GM23248 (cell line): ENCODE results near the gene PLIN3. TPM values are rescaled to one million over a fixed set of nuclear protein-coding genes. Genes with fewer than 3 reads are reported as not detected.
"Not testable (repeated sequence)": the region's sequence is repeated elsewhere in the genome, so short reads cannot be mapped to it uniquely, and the experiment has no call there.

Experiments used
- DNase-seq: peaks from one replicate; pipeline ENCODE4 v3.0.0-alpha.2; 2015
- H2AFZ ChIP-seq: fragments of 200-600 bp; sonication (generic); 2 replicates; pipeline ENCODE4 v1.6.1; 2016; ENCODE audit warnings: antibody characterized with exemption
- H3F3A ChIP-seq: fragments of 200-600 bp; sonication (generic); 2 replicates; pipeline ENCODE4 v1.6.1; 2016; ENCODE audit warnings: mild to moderate bottlenecking, antibody characterized with exemption, mixed run types; ENCODE audit not compliant: insufficient read depth
- H3K27ac ChIP-seq: fragments of 200-600 bp; sonication (generic); 2 replicates; pipeline ENCODE4 v1.5.1; 2016; ENCODE audit warnings: mild to moderate bottlenecking
- H3K27me3 ChIP-seq: fragments of 200-600 bp; sonication (generic); replicated peaks from 2 replicates; pipeline ENCODE4 v1.6.1; 2016; ENCODE audit warnings: mild to moderate bottlenecking; ENCODE audit not compliant: insufficient read depth
- H3K36me3 ChIP-seq: fragments of 200-600 bp; sonication (generic); 2 replicates; pipeline ENCODE4 v1.6.1; 2016; ENCODE audit warnings: low read depth, mild to moderate bottlenecking
- H3K4me1 ChIP-seq: fragments of 200-600 bp; sonication (generic); 2 replicates; pipeline ENCODE4 v1.6.1; 2016; ENCODE audit warnings: mild to moderate bottlenecking; ENCODE audit not compliant: insufficient read depth
- H3K4me2 ChIP-seq: fragments of 200-600 bp; sonication (generic); one replicate; pipeline ENCODE4 v1.6.1; 2016; ENCODE audit warnings: mild to moderate bottlenecking; ENCODE audit not compliant: unreplicated experiment
- H3K4me3 ChIP-seq: fragments of 200-600 bp; sonication (generic); 2 replicates; pipeline ENCODE4 v1.5.1; 2016; ENCODE audit warnings: mild to moderate bottlenecking
- H3K79me2 ChIP-seq: fragments of 200-600 bp; sonication (generic); 2 replicates; pipeline ENCODE4 v1.6.1; 2016; ENCODE audit warnings: mild to moderate bottlenecking; ENCODE audit not compliant: insufficient read depth
- H3K9ac ChIP-seq: fragments of 200-600 bp; sonication (generic); 2 replicates; pipeline ENCODE4 v1.6.1; 2016; ENCODE audit warnings: mild to moderate bottlenecking
- H3K9me2 ChIP-seq: fragments of 200-600 bp; sonication (generic); 2 replicates; pipeline ENCODE4 v1.6.1; 2016; ENCODE audit warnings: mixed run types, mild to moderate bottlenecking, moderate library complexity; ENCODE audit not compliant: insufficient read depth
- H3K9me3 ChIP-seq: fragments of 200-600 bp; sonication (generic); one replicate; pipeline ENCODE4 v1.6.1; 2017; ENCODE audit warnings: low read depth
- H4K20me1 ChIP-seq: fragments of 200-600 bp; sonication (generic); 2 replicates; pipeline ENCODE4 v1.6.0; 2016; ENCODE audit not compliant: insufficient read depth
- EZH2 ChIP-seq: fragments of 200-600 bp; sonication (generic); IDR thresholded peaks from 2 replicates; pipeline ENCODE4 v1.6.1; 2018; ENCODE audit warnings: antibody characterized with exemption, mild to moderate bottlenecking; ENCODE audit not compliant: insufficient read depth, poor library complexity, severe bottlenecking
- EZH2phosphoT487 ChIP-seq: fragments of 200-600 bp; sonication (generic); IDR thresholded peaks from 2 replicates; pipeline ENCODE4 v1.6.1; 2018; ENCODE audit warnings: antibody characterized with exemption, moderate library complexity, mild to moderate bottlenecking, low read depth; ENCODE audit not compliant: insufficient read depth
- WGBS, 2 experiments: methylation state at CpG; one replicate each; pipeline ENCODE4 v1.1.6; 2015 to 2017; ENCODE audit warnings: low lambda C conversion rate in 2 of 2, low coverage in 1 of 2; ENCODE audit errors: missing lambda C conversion rate in 2 of 2; 5-methylcytosine and 5-hydroxymethylcytosine counted together
- in situ Hi-C: fragments of 300-500 bp; cut with MboI; formaldehyde crosslinking; loops from 2 replicates; pipeline ENCODE4 v1.15.0; 2020
- polyA plus RNA-seq: library from polyadenylated mRNA; unstranded; fragments of >200 nt; fragmentation: Nextera tagmentation; extraction: Ambion mirVana; gene quantifications from 2 replicates; pipeline ENCODE4 v1.2.1, GENCODE V29; 2016
- total RNA-seq: library from RNA; depleted of rRNA; stranded (reverse); fragments of >200 nt; shearing (Covaris generic); gene quantifications from 2 replicates; pipeline ENCODE4 v1.2.3, GENCODE V29; 2014

Gene PLIN3
- total and polyA plus RNA-seq, 2 experiments from 2014 or later: 372 to 398 TPM

GRCh38 chr19:4795400-4795799, 72.1 kb downstream of the PLIN3 start:
- Histone ChIP-seq H3K9ac (no peak overlapping the region; the same call in 1 of the 2 replicates), H2AFZ (no peak overlapping the region), H3K79me2 (peaks cover 50% of the 10 kb centered on the region), H3K4me2 (no peak overlapping the region), H3K27ac (no peak overlapping the region), H3K9me2 (no peaks in the 10 kb centered on the region), H4K20me1 (no peaks in the 10 kb centered on the region), H3K4me1 (peaks cover 4% of the 10 kb centered on the region; the same call in 1 of the 2 replicates), H3K4me3 (no peak overlapping the region), H3K27me3 (no peaks in the 10 kb centered on the region), H3K9me3 (no peaks in the 10 kb centered on the region), H3F3A (no peaks in the 10 kb centered on the region), H3K36me3 (peaks cover 7% of the 10 kb centered on the region; the same call in 1 of the 2 replicates)
- TF ChIP-seq EZH2: no peak
- TF ChIP-seq EZH2phosphoT487: no peak
- DNase-seq: peak; percentile 54
- in situ Hi-C loops: no loop called here
- 66 to 71% methylated on average over 7 to 9 of the region's 9 CpGs for WGBS, 2 experiments

DNA sequence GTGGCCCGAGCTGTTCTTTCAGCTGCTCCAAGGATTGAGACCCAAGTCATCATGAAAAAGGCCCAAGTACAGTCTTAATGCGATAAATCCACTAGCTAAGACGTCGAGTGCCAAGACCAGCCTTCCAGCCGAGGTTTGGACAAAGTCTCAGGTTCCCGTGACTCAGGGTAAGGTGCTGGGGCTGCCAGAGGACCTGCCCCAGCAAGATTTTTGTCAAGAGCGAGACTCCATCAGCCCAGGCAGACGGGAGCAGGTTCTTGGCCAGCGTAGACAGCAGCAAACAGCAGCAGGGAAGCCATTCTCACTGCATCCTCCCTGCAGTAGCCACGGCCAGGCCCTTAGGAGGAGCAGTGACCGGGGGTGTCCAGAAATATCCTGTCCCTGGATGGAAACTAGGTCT, 72.5 kb downstream of the PLIN3 start:
- Histone ChIP-seq H3K9me2 (no peaks in the 10 kb centered on the region), H3K9me3 (no peaks in the 10 kb centered on the region), H3F3A (no peaks in the 10 kb centered on the region), H3K79me2 (peaks cover 50% of the 10 kb centered on the region), H3K27ac (no peak overlapping the region), H4K20me1 (no peaks in the 10 kb centered on the region), H3K27me3 (no peaks in the 10 kb centered on the region), H3K9ac (peak overlapping the region; percentile 11; the same call in 1 of the 2 replicates), H2AFZ (no peak overlapping the region), H3K4me2 (no peak overlapping the region), H3K4me3 (no peak overlapping the region), H3K4me1 (peaks cover 4% of the 10 kb centered on the region; the same call in 1 of the 2 replicates), H3K36me3 (peaks cover 7% of the 10 kb centered on the region; the same call in 1 of the 2 replicates)
- TF ChIP-seq EZH2phosphoT487 (no peak), EZH2 (no peak)
- no peak for DNase-seq
- WGBS, 2 experiments: 85 to 90% methylated on average over 10 to 11 of the region's 11 CpGs
- in situ Hi-C loops: no loop called here

DNA sequence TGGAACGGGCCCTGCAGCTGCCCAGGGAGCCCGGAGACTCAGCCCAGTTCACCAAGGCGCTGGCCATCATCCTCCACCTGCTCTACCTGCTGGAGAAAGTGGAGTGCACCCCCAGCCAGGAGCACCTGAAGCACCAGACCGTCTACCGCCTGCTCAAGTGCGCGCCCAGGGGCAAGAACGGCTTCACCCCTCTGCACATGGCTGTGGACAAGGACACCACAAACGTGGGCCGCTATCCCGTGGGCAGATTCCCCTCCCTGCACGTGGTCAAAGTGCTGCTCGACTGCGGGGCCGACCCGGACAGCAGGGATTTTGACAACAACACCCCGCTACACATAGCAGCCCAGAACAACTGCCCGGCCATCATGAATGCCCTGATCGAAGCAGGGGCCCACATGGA, 74.2 kb downstream of the PLIN3 start:
- H3K9me3 ChIP-seq, H3K27ac ChIP-seq, H3K9ac ChIP-seq, H3K27me3 ChIP-seq, H3K9me2 ChIP-seq, H3F3A ChIP-seq, H4K20me1 ChIP-seq, H3K36me3 ChIP-seq, in situ Hi-C loops, H3K4me1 ChIP-seq, DNase-seq, H3K4me3 ChIP-seq, H2AFZ ChIP-seq: not testable (repeated sequence)
- H3K79me2 ChIP-seq: peaks cover 50% of the 10 kb centered on the region
- WGBS, 2 experiments: 84 to 86% methylated on average over 17 to 18 of the region's 19 CpGs
- H3K4me2 ChIP-seq: peak overlapping the region; percentile 83

- peak overlapping the region; percentile 94 for H3K9ac ChIP-seq
Observed at GRCh38 chr19:4792866-4793195, 74.6 kb downstream of the PLIN3 start.

DNA sequence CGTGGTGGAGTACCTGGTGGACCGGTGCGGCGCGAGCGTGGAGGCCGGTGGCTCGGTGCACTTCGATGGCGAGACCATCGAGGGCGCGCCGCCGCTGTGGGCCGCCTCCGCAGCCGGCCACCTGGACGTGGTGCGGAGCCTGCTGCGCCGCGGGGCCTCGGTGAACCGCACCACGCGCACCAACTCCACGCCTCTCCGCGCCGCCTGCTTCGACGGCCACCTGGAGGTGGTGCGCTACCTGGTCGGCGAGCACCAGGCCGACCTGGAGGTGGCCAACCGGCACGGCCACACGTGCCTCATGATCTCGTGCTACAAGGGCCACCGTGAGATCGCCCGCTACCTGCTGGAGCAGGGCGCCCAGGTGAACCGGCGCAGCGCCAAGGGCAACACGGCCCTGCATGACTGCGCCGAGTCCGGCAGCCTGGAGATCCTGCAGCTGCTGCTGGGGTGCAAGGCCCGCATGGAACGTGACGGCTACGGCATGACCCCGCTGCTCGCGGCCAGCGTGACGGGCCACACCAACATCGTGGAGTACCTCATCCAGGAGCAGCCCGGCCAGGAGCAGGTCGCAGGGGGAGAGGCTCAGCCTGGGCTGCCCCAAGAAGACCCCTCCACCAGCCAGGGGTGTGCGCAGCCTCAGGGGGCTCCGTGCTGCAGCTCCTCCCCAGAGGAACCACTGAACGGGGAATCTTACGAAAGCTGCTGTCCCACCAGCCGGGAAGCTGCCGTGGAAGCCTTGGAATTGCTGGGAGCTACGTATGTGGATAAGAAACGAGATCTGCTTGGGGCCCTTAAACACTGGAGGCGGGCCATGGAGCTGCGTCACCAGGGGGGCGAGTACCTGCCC, 75.2 kb downstream of the PLIN3 start:
- H3K9me3 ChIP-seq, in situ Hi-C loops, H4K20me1 ChIP-seq, H3F3A ChIP-seq, H3K36me3 ChIP-seq, H3K4me1 ChIP-seq, H3K27me3 ChIP-seq, H3K9me2 ChIP-seq: not testable (repeated sequence)
- Histone ChIP-seq H3K4me3 (peak overlapping the region; percentile 79), H3K27ac (peak overlapping the region; percentile 78), H3K9ac (peak overlapping the region; percentile 94), H3K79me2 (peaks cover 50% of the 10 kb centered on the region), H2AFZ (peak overlapping the region; percentile 77), H3K4me2 (peak overlapping the region; percentile 83)
- peak; percentile 50 for DNase-seq
- WGBS, 2 experiments: 7 to 8% methylated on average over 51 to 67 of the region's 75 CpGs

More at GRCh38 chr19:4792866-4793195, 74.6 kb downstream of the PLIN3 start:
- WGBS, 2 experiments: 78 to 80% methylated on average over 23 to 24 of the region's 24 CpGs
- Histone ChIP-seq H3K79me2 (peaks cover 50% of the 10 kb centered on the region), H3K4me3 (peak overlapping the region; percentile 79), H3K4me2 (peak overlapping the region; percentile 83), H3K27ac (0 out of 2 replicates have a peak overlapping the region, but pooled peaks have one; percentile 78)
- DNase-seq, H3K9me2 ChIP-seq, H2AFZ ChIP-seq, H3K9me3 ChIP-seq, H3K4me1 ChIP-seq, H3F3A ChIP-seq, H3K36me3 ChIP-seq, H4K20me1 ChIP-seq, in situ Hi-C loops, H3K27me3 ChIP-seq: not testable (repeated sequence)
